ENCODE results near the gene MYPOP.

DNA sequence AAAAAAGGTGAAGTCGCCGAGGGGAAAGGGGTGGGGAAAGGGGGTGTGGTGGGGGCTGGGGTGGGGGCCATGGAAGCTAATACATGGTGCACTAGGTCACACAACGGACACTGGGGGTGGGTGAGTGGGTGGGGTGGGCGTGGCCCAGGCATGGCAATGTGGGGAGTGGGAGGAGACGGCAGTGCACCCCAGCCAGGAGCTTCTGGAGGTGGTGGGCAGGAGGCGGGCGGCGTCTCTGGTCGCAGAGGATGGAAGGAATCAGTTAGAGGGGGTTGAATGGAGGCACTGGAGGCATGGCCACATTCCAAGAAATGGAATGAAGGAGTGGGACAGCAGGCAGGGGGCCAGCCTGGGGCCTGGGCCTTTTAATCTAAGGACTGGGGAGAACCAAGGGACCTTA, 31.3 kb upstream of the MYPOP start:
- TF ChIP-seq CTCF (IDR thresholded peaks at IDR 0.05) (no peak), POLR2A (IDR thresholded peaks at IDR 0.05) (no peak)

Measured in ovary (tissue), 3 donors.